ENCODE data around the gene CPA4.

CPA4 gene

DNA sequence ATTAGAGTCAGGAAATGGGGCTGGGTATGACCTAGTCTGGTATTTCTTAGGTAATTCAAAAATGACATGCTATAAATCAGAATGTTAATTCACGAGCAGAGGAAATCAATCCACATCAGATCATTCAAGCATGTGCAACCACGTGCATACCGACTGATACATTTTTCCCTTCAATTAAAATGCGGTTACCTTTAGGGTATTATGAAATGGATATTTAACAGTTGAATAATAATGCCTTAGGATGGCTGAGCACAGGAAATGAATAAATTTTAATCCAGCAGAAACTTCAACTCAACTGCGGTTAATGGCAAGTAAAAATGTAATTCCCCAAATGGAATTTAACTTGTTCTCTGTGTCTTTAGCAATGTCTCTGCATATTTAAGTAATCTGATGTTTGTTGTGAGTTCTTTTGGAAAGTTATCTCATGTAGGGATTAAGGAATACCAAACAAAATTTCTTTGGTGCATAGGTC, 17.1 kb upstream of the CPA4 start:
- H3K36me3 ChIP-seq (ENCODE audit: control insufficient read depth, low read length): no peaks in the 10 kb centered on the region
- H3K9me2 ChIP-seq (replicated peaks; ENCODE audit: control insufficient read depth, low read length): no peaks in the 10 kb centered on the region
- H3K4me3 ChIP-seq (ENCODE audit: low read length): no peak overlapping the region
- H3K9me3 ChIP-seq (ENCODE audit: control insufficient read depth, insufficient read depth, low read length): no peaks in the 10 kb centered on the region
- TF ChIP-seq CTCF (IDR thresholded peaks at IDR 0.05; ENCODE audit: low read depth, low read length, poor library complexity, severe bottlenecking): no peak
- no peak for TF ChIP-seq EZH2phosphoT487 (IDR thresholded peaks at IDR 0.05; ENCODE audit: borderline replicate concordance, low read length)
- H3K4me1 ChIP-seq (ENCODE audit: control insufficient read depth, low read length): no peaks in the 10 kb centered on the region
- no peaks in the 10 kb centered on the region for H3F3A ChIP-seq (ENCODE audit: control insufficient read depth, insufficient read depth)
- peaks cover 28% of the 10 kb centered on the region for H3K27me3 ChIP-seq (ENCODE audit: control insufficient read depth, low read length)
- H3K27ac ChIP-seq (ENCODE audit: low read depth, low read length): no peak overlapping the region
- no peak overlapping the region for H3K4me2 ChIP-seq (ENCODE audit: low read length)
- no peaks in the 10 kb centered on the region for H3K79me2 ChIP-seq (ENCODE audit: control insufficient read depth, low read length)
- no peaks in the 10 kb centered on the region for H4K20me1 ChIP-seq (ENCODE audit: control insufficient read depth, insufficient read depth, low read depth, low read length)

GRCh38 chr7:130276796-130277762, 15.9 kb upstream of the CPA4 start:
- Histone ChIP-seq H3K36me3 (ENCODE audit: control insufficient read depth, low read length) (no peaks in the 10 kb centered on the region), H3K27ac (ENCODE audit: low read depth, low read length) (no peak overlapping the region), H3K9me2 (replicated peaks; ENCODE audit: control insufficient read depth, low read length) (no peaks in the 10 kb centered on the region), H3K79me2 (ENCODE audit: control insufficient read depth, low read length) (no peaks in the 10 kb centered on the region), H3K27me3 (ENCODE audit: control insufficient read depth, low read length) (peaks cover 30% of the 10 kb centered on the region), H3K4me2 (ENCODE audit: low read length) (no peak overlapping the region), H3F3A (ENCODE audit: control insufficient read depth, insufficient read depth) (no peaks in the 10 kb centered on the region), H3K4me3 (ENCODE audit: low read length) (no peak overlapping the region), H4K20me1 (ENCODE audit: control insufficient read depth, insufficient read depth, low read depth, low read length) (no peaks in the 10 kb centered on the region), H3K4me1 (ENCODE audit: control insufficient read depth, low read length) (no peaks in the 10 kb centered on the region), H3K9me3 (ENCODE audit: control insufficient read depth, insufficient read depth, low read length) (no peaks in the 10 kb centered on the region)
- TF ChIP-seq EZH2phosphoT487 (IDR thresholded peaks at IDR 0.05; ENCODE audit: borderline replicate concordance, low read length) (no peak), CTCF (IDR thresholded peaks at IDR 0.05; ENCODE audit: low read depth, low read length, poor library complexity, severe bottlenecking) (no peak)

DNA sequence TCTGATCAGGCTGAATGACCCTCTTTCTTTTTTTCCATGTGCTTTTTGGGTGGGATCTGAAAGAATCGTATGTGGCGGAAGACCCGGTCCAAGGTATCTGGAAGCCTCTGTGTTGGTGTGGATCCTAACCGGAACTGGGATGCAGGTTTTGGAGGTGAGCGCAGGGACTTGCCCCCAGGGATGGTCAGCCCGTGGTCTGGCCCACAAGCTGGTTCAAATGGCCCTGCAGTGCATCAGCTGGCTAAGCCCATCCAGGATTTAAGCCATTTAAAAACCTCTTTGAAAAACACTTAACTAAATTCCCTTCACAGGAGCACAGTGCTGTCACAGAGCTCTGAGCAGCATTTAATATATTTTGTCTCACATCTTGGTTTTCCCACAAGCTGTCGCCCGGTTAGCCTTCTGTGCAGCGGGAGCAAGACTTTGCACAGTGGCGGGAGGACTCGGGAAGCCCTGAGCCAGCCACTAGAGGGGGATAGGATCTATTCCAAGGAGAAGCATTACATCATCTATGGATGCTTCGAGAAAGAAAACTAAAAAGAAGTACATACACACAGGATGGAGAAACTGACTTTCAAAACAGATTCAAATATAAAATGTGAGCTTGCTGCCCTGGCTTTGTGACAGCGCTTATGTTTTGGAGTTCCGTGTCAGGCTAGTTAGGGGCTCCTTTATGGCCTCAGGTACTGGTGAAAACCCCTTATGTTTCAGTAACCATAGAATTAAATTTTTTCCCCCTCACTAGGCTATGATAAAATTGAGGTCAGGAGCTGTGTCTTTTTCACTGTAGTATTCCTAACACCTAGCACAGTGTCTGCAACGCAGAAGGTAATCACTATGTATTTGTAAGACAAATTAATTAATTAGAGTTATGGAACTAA, 15.0 kb upstream of the CPA4 start:
- no peaks in the 10 kb centered on the region for H3K9me2 ChIP-seq (replicated peaks; ENCODE audit: control insufficient read depth, low read length)
- H3K36me3 ChIP-seq (ENCODE audit: control insufficient read depth, low read length): no peaks in the 10 kb centered on the region
- H3K4me3 ChIP-seq (ENCODE audit: low read length): no peak overlapping the region
- TF ChIP-seq CTCF (IDR thresholded peaks at IDR 0.05; ENCODE audit: low read depth, low read length, poor library complexity, severe bottlenecking): peak; percentile 41
- TF ChIP-seq EZH2phosphoT487 (IDR thresholded peaks at IDR 0.05; ENCODE audit: borderline replicate concordance, low read length): no peak
- H3K79me2 ChIP-seq (ENCODE audit: control insufficient read depth, low read length): no peaks in the 10 kb centered on the region
- H3K9me3 ChIP-seq (ENCODE audit: control insufficient read depth, insufficient read depth, low read length): no peaks in the 10 kb centered on the region
- peaks cover 30% of the 10 kb centered on the region for H3K27me3 ChIP-seq (ENCODE audit: control insufficient read depth, low read length)
- no peak overlapping the region for H3K4me2 ChIP-seq (ENCODE audit: low read length)
- no peaks in the 10 kb centered on the region for H4K20me1 ChIP-seq (ENCODE audit: control insufficient read depth, insufficient read depth, low read depth, low read length)
- no peaks in the 10 kb centered on the region for H3K4me1 ChIP-seq (ENCODE audit: control insufficient read depth, low read length)
- H3F3A ChIP-seq (ENCODE audit: control insufficient read depth, insufficient read depth): no peaks in the 10 kb centered on the region
- H3K27ac ChIP-seq (ENCODE audit: low read depth, low read length): no peak overlapping the region
